ENCODE results near the gene GPR89A. TPM values are rescaled to one million over a fixed set of nuclear protein-coding genes. Genes with fewer than 3 reads are reported as not detected.

Gene GPR89A
- 14.6 and 15.0 TPM in 2 replicates for total RNA-seq

GRCh38 chr1:145607833-145608733 lies at the start of gene GPR89A:
TSS of gene GPR89A (plus strand) at chr1:145607988. CDS start at chr1:145608134, 146 bp downstream.

DNA sequence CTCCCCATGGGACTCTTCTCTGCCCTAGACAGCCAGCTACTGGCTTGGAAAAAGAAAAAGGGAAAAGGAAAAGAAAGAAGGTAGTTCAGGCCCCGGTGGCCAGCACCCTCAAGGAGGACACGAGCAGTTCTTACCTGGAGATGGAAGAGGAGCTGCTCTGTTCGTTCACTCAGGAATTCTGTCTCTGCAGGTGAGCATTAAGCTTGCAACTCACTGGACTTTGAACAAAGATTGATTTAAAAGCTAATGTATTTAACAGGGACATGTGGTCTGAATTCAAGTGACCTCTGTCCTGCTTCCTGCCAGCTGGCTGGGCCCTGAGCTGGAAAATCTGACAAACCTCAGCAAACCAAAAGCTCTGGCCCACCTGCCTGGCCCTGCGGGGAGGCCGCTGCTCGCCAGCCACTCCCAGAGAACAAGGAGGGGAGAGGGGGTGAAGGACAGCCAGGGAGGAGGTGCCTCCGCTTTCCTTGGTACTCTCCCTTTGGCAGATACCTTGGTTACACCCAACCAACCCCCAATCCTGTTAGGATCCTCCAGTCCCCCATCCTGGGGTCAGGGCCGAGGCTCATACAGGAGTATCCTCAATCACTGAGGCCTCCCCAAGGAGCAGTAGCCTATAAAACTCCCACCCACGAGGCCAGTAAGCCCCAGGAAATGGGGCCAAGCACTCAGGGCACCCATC lies 99.5 kb downstream of the GPR89A start, which contains the start of gene PDZK1:
Gene PDZK1, minus strand, starts transcription at position 186 of the 685 bp plus-strand sequence. CDS start 19,347 bp downstream, outside the sequence.

DNA sequence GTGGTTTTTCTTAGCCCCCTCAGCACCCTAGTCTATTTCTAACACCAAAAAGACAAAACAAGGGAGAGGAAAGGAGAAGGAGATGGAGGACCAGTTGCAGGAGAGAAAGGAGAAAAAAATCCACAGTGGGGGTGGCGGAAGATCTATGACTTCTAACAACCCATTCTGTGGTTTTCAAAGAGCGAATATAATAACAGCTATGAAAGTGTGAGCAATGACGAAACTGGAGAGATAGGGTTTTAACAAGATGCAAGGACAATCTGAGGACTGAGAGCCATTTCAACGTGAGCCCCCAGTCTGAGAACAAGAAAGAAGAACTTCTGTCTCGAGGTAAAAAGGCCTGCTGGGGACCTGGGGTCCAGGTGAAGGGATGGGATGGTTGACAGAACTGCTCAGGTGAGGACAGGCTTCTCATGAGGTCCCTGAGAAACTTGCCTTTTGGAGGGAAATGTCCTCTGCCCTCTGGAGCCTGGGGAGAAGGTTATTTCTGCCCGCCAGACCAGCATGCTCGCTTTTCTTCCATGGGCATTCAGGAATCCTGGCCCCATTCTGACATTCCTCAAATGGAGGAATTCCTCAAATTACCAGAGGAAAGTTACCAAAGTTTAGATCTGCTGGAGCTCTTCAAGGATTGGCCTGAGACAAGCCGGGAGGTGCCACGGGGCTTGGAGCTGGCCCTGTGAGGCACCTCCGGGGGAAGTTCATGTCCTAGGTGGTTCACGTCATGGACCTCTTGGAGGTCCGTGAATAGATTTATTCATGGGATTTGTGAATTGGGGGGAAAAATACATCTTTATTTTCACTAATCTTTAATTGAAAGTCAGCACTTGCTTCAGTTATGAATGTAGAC lies 111.7 kb downstream of the GPR89A start, which contains the start of gene CD160:
Gene CD160, plus strand, starts transcription at position 270 of the 850 bp plus-strand sequence. CDS start 8,829 bp downstream, outside the sequence.

Other genes starting within 250 kb of the GPR89A start
- gene NBPF20, start 182.4 kb upstream of the GPR89A start, total RNA-seq: 0.74 and 1.2 TPM in 2 replicates
- gene PDZK1, start 99.4 kb downstream of the GPR89A start, total RNA-seq: under 0.01 and 0.30 TPM in 2 replicates
- gene CD160, start 111.5 kb downstream of the GPR89A start, total RNA-seq: not detected in 2 replicates
- 9.9 and 10.9 TPM in 2 replicates for gene RNF115, start 216.1 kb downstream of the GPR89A start, total RNA-seq
- 34.6 and 35.4 TPM in 2 replicates for gene POLR3C, start 216.2 kb downstream of the GPR89A start, total RNA-seq
- gene NUDT17, start 237.6 kb downstream of the GPR89A start, total RNA-seq: 4.2 and 6.4 TPM in 2 replicates